GM21447 (cell line): Measurements from ENCODE around the gene DNAJB14.

Experiments
- ATAC-seq: cut with Tn5 transposase; IDR thresholded peaks from one replicate; pipeline ENCODE4 v1.9.1; 2021; ENCODE audit not compliant: unreplicated experiment

The DNAJB14 gene

GRCh38 chr4:99872570-99872969 lies 73.8 kb downstream of the DNAJB14 start:
- ATAC-seq = no peak

DNA sequence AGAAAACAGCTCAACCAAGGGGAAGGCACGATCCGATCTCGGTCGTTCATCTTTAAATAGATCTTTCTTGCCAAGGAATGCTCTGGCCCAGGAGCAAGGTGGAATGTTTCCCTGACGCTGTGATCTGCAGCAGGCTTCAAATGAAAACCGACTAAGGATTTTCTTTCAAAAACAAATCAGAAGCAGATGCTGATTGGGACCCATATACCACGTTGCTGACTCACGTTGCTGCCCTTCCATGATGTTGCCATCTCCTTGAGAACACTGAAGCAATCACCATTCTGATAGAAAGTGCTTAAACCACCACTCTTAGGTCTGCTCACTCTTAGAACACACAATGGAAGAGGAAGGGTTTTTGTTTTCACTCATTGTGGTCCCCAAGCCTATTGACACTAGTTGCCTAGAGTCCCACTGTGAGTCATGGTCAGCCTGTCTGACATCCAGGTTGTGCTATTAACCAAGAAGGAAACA lies 78.3 kb downstream of the DNAJB14 start:
- no peak for ATAC-seq

- no peak for ATAC-seq
Measured at GRCh38 chr4:99863804-99864203, 82.6 kb downstream of the DNAJB14 start.

DNA sequence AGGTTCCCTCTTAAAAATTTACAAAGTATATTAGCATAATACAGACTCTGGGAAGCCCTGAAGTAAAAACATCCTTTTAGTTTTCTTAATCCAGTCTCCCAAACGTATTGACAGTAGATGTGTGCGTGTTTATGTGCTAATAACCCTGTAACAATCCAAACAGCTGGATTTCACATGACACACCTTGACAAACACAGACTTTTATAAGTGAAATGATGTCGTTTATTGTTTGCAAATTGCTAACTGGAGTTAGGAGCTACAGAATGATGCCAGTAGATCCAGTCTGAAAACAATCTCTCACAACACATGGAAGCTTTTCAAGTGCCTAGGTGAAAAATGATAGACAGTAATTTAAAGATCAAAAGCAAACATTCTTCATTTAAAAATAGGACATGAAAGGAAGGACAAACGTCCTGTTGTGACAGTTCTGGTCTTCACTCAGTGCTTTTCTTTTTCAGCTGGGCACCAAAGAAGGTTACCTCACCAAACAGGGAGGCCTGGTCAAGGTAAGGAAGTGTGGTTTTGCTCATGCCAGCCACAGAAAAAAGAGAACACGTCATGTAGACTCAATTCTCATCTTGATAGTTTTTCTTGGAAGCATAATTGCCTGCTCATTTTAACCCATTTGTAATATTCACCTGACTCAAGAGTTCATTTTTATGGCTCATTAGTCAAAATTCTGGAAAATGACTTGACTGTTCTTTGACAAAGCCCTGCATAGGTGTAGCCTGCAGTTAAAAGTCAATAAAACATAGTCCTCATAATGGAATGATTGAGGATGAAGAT lies 85.1 kb downstream of the DNAJB14 start:
- peak; percentile 66 for ATAC-seq

- ATAC-seq = no peak
Measured at GRCh38 chr4:99860521-99860920, 85.9 kb downstream of the DNAJB14 start.

GRCh38 chr4:99859618-99860017 lies 86.8 kb downstream of the DNAJB14 start:
- ATAC-seq = peak; percentile 60

GRCh38 chr4:99857307-99857706 lies 89.1 kb downstream of the DNAJB14 start:
- no peak for ATAC-seq

DNA sequence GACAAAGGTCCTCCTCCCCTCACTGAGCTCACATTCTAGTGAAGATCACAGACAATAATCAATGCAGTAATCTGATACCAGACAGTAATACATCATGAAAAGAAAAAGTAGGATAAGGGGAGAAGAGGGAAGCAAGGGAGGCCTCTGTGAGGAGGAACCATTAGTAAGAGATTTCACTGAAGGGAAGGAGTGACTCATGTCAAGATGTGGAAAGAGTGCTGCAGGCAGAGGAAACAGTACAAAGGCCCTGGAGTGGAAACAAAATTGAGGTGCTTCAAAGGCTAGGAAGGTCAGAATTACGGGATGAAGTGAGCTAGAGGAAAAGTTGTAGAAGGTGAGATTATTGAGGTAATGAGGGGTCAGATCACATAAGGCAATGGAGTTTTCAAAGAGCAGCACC lies 90.3 kb downstream of the DNAJB14 start:
- ATAC-seq = no peak

- peak; percentile 40 for ATAC-seq
Measured at GRCh38 chr4:99855678-99856077, 90.7 kb downstream of the DNAJB14 start.

DNA sequence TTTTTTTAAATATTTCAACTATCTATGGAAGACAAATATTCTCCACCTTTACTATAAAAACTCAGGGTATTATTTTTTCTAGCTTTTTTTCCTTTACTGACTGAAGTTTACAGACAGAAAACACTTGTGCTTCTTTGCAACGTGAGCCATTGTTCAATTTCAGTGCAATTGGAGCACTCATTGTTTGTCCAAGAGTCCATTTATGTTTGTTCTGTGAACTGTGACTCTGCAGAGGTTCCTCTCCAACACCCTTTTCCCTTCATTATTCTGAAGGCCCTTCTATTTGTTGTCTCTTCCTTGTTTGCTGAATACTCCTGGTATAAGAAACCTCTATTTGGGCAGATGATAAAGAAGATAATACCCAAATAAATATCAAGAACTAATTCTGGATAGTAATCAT lies 92.4 kb downstream of the DNAJB14 start:
- ATAC-seq = no peak

DNA sequence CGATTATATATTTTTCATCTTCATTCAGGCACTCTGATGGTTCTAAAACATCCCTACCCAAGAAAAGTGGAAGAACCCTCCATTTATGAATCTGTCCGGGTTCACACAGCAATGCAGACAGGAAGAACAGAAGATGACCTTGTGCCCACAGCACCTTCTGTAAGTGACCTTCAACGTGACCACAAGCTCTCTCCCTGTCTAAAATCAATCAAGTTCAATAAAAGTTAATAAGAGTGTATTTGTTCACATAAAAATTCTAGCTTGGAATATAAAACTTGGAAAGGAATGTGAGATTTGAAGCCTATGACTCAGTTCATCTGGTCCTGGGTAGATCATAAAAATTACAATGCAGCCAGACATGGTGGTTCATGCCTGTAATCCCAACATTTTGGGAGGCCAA lies 93.2 kb downstream of the DNAJB14 start:
- no peak for ATAC-seq

DNA sequence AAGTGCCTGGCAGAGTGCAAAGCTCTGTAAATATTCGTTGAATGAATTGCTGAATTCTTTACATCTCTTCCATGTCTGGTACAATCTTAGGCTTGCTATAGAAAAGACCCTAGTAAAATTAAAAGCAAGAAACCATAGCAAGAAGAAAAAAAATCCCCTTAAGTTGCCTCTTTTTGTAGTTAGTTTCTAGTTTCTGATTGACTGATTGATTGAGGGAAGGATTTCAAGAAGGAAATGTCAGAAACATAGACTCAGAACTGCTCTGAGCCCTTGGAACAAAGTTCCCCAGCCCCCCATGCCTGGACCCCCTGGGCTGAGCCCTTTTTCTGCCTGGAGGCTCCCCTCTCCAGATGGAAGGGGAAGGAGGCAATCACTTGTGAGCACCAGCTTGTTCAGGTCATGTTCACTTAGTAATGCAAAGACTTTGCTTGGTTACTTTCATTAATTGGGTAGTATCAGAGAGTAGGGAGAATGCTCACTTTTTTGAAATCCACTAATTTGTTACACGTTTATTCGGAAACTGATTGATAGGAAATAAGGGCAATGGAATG lies 94.1 kb downstream of the DNAJB14 start:
- ATAC-seq = no peak

DNA sequence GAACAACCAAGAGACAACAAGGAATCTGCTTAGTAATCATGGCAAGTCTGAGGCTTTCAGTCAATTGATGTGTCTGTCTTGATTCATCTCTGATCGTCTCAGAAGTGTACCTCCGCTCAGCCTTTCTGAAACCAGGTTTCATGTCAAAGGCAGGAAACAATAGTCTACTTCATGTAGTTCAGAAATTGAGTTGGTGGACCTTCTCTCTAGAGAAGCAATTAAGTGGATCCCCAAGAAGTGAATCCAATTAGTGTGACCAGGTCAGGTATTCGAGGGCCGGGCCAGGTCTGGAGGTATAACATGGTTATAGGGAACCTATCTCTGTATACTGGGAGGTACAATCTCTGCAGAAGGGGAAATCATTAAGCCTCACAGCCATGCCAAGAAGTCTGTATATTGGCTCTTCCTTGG lies 97.8 kb downstream of the DNAJB14 start:
- ATAC-seq = peak; percentile 43

GRCh38 chr4:99847362-99847976 lies 98.9 kb downstream of the DNAJB14 start:
- peak; percentile 65 for ATAC-seq

GRCh38 chr4:99846891-99847290 lies 99.5 kb downstream of the DNAJB14 start:
- ATAC-seq = no peak
